Measurements from ENCODE around the gene PHEX. TPM values are rescaled to one million over a fixed set of nuclear protein-coding genes. Genes with fewer than 3 reads are reported as not detected.

PHEX gene
- polyA plus RNA-seq, 1 donor = 3.4 TPM

DNA sequence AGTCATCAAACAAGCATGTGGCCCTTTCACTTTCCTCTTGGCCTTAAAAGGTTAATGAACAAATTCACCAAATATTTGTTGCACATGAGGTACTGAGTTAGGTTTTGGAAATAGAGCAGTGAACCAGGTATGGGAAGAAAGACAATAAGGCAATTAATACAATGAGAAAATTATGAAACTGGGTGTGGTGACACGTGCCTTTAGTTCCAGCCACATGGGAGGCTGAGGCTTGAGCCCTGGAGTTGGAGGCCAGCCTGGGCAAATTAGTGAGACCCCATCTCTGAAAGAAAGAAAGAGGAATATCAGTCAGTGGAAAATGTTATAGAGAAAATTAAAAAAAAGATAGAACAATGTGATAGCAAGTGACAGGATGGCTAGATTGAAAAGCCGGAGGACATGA lies 8.1 kb downstream of the PHEX start:
- no peak for DNase-seq (ENCODE audit: low read depth)

DNA sequence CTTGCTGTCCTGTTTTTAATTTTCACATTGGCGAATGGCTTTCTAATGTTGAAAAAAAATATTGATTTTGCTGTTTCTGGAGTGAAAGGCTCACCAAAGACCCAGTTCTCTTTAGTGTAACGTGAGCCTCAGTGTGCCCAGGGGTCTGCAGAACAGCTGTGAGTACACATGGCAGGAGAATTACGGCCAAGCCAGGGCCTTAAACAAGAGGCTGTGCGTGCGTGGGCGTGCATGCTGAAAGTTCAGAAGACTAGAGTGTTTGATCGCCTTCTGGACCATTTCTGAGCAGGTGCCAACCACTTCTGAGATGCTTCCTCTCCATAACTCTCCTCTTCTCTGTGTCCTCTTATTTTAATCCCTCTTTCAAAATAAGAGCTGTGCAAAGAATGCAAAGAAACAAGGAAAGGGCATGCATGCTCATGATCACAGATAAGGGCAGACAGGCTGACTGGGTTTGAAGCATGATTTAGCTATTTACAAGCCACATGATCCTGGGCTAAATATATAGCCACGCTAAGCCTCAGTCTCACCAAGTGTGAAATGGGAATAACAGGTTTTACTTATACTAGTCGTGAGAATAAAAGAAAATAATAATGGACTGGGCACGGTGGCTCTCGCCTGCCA lies 9.9 kb downstream of the PHEX start:
- DNase-seq (ENCODE audit: low read depth) = no peak

DNA sequence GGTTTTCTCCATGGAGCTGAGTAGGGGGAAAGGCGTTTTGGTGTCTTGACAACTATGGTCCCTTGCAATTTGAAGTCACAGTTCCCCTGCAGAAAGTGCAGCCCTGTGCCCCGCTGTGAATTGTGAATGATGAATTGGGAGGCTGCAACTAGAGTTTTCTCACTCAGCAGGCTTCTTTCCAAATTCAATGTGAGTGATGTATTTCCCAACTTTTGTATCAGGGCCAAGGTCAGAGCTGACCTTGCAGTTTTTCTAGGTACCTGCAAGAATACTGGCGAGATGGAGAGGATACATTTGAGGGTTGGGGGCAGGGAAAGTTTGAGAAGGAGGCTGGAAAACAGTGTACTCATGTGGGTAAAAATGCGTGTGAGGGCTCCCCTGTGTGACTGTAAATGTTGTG lies 11.7 kb downstream of the PHEX start:
- DNase-seq (ENCODE audit: low read depth) = no peak

DNA sequence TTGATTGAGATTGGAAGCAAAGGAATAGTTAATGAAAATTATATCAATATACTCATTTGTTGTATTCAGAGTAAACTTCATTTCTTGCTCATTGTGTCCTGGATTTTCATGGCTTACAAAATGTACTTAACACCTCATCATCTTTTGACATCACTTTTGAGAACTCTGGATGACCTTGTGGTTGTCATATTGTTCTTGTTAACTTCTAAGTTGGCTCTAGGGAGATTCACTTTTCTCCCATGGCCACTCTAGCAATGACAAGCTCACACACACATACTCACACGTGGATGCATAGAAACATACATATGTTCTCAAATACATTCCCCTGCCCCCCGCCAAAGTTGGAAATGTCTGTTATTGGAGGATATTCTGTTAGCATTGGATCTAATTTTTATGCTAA lies 15.3 kb downstream of the PHEX start:
- DNase-seq (ENCODE audit: low read depth) = peak; percentile 59

DNA sequence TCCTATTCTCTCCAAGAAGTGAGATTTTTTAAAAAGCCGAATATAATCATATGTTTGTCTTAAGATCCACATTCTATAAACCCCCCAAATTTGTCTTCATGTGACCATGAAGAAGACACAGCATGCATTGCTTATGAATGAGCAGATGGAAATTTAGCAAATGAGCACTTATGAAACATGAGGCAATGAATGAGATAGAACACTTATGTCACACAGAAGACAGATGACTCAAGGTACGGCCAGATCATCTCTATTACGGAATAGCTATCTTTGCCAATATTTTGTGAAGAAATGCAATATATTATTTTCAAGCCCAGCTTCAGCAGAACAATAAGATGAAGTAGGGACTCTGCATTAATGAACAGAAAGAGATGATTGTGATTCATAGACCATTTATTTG lies 21.4 kb downstream of the PHEX start:
- DNase-seq (ENCODE audit: low read depth) = no peak

DNA sequence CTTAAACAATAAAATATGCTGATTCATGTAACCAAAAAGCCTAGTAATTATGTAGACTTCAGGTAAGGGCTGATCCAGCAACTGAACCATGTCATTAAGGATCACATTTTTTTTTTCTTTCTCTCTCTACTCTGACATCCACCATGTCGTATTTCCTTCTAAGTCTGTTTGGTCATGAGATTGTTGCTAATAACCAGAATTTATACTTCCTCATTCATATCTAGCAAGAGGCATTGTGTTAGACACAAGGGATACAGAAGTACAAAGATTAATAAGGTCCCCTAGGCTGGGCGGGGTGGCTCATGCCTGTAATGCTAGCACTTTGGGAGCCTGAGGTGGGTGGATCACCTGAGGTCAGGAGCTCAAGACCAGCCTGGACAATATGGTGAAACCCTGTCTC lies 24.1 kb downstream of the PHEX start:
- no peak for DNase-seq (ENCODE audit: low read depth)

DNA sequence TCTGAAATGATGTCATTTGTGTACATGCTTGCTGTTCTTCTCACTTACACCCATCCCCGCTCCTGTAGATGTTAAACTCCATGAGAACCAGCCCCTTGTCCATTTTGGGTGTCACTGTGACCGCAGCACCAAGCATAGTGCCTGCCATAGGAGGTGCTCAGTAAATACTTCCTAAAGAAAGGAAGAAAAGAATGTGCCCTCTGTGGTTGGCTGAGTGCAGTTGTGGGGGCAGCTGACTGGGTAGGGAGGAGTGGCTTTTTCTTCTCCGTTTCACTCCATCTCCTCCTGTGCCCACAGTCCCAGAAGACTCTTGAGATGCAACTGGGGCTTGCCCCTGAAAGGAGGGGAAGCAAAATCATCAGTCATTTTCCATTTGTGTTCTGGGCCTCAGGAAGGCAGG lies 25.5 kb downstream of the PHEX start:
- DNase-seq (ENCODE audit: low read depth) = no peak

DNA sequence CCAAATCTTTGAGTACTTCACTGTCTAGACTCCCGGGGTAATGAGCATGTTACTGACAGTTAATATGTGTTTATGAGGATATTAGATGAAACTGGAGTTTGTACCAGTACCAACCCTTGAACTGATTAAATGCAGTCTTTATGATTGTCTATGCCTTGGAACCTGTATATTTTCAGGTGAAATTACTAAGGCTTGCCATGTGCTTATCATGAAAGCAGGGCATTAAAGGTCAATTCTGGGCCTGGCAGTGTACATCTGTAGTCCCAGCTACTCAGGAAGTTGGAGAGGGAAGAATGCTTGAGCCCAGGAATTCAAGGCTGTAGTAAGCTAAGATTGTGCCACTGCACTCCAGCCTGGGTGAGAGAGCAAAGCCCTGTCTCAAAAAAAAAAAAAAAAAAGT lies 27.6 kb downstream of the PHEX start:
- DNase-seq (ENCODE audit: low read depth) = no peak

DNA sequence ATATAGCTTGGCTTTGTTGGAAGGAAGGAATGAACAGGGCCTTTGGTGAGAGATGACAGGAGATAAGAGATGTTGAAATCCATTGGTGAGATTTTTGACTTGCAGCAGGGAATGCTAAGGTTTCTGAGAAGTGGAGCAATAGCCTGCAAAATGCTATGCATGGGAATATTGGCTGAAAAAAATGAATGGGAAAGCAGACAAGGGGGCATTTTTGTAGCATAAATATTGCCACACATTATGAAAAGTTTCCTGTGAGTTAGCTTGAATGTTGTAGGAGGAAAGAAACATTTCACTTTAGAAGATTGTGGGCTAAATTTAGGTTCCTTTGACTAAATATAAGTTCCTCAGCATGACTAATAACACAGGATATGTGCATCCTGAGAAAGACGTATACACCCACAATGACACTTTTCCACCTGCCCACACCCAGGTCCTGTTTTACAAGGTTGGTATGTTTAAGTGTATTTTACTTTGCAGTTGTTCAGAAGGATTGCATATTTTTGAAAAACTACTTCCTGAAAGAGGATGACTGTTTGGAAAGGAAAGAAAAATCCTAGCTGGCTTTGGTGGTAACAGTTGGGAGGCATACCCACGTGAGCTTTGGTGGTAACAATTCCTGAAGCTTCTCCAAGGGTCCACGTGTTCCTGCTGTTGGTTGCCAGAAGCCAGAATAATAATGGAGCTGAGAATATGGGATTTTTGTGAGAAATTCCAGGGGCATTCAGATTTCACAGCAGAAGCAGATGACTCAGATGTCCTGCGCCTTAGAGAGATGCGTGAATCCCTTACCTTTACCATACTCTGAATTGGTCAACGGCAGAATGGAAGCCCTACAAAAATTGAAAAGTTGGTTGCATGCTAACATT lies 28.5 kb downstream of the PHEX start:
- no peak for DNase-seq (ENCODE audit: low read depth)

DNA sequence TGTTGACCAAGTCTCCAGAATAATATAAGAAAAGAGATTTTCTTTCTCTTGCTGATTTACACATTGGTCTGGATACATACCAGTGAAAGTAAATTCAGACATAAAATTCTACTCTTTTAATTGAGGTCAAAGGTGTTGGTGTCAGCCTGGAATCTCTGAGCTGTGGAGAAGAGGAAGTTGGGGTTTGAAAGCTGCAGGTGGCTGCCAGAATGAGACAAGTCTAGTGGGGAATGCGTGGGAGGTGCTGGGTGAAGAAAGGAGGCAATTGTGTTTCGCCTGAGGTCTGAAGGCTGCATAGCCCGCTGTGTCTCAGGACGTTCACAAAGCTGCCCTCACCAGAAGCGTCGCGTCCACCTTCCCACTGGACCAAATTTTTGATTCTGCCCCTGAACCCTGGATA lies 31.2 kb downstream of the PHEX start:
- no peak for DNase-seq (ENCODE audit: low read depth)

DNA sequence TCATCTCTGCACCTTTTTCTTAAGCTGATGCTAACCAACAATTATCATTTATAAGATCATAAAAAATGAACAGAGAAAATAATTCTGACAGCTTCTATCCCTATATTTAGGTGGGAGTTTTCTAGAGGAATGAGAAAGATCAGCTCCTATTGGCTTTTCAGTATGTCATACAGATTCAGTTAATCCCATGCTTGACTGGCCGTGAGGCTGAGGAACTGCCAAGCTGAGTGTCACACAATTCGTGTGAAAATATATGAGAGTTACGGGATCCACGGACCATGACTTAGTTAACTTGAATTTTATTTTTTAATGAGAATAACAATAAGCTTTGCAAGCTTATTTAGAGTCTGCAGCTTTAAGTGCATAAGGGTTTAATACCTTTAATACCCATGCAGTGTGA lies 37.5 kb downstream of the PHEX start:
- DNase-seq (ENCODE audit: low read depth) = no peak

DNA sequence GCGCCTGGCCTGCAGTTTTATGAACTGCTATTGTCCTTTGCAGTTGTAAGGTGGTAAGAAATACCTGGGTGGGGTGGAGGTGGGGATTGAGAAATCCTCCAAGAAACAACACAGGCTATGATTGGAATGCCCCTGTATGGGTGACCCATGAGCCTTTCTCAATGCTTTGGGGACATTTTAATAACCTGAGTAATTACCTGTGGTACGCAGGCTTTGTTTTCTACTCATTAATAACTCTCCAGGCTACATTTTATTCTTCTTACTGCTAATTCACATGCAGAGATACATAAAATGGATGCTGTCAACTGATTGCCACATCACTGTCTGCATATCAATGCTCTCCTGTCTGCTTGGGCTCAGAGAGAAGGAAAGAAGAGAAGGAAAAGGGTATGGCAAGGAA lies 41.8 kb downstream of the PHEX start:
- DNase-seq (ENCODE audit: low read depth) = no peak

DNA sequence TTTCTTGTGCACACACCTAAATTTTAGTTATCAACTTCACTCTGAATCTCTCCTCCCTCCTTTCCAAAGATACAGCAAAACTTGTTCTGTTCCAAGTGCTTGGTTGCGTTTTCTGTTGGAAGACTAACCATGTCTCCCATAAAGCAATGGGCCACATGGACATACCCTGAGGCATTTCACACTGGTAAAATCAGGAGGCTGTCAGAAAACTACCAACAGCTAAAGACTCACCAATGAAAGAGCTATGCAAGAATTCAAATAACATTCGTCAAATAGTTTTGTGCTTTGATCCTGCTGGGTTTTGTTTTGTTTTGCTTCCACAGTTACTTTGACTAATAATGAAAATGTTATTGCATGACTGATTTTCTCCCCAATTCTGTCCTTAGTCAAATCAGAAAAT lies 46.0 kb downstream of the PHEX start:
- no peak for DNase-seq (ENCODE audit: low read depth)

DNA sequence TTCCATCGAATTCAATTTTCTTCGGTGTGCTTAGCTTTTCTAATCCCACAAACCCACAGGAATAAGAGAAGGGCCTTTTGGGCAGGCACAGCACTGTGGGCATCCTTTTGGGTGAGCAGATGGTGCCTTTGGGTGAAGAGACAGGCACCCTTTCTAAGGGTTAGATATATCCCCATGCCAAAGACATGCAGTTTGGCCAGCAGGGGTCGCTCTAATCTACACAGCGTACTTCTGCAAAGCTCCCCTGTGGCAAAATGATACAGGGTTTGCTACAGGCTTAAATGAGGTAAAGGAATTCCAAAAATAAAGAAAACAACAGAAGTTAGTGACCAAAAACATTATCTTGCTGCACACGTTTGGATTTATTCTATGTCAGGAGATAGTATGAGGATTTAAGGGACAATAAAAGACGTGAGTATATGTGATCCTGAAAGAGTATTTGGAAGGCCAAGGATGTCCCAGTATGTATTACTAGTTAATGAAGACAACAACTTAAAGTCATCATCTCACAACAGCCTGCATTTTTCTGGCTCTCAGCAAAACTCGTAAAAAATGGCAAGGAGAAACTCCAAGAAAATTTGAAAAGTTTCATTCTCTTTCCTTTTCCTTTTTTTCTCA lies 49.5 kb downstream of the PHEX start:
- no peak for DNase-seq (ENCODE audit: low read depth)

DNA sequence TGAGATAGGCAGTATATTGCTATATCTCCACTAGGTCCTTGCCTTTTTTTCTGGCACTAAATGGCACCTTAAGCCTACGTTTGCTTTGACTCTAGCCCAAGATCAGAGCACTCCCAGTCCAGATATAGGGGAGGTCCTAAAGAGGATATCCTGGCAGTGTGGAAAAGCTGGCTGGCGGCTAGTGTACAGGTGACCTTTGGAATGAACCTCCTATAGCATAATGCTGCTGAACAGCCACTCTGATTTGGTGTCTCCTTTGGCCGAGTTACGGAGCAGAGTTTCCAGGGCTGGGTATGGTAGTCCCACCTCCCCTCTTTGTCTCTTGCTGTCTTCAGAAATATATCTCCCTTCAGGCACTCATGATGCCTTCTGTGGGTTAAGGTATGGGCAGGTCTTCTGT lies 53.9 kb downstream of the PHEX start:
- no peak for DNase-seq (ENCODE audit: low read depth)

DNA sequence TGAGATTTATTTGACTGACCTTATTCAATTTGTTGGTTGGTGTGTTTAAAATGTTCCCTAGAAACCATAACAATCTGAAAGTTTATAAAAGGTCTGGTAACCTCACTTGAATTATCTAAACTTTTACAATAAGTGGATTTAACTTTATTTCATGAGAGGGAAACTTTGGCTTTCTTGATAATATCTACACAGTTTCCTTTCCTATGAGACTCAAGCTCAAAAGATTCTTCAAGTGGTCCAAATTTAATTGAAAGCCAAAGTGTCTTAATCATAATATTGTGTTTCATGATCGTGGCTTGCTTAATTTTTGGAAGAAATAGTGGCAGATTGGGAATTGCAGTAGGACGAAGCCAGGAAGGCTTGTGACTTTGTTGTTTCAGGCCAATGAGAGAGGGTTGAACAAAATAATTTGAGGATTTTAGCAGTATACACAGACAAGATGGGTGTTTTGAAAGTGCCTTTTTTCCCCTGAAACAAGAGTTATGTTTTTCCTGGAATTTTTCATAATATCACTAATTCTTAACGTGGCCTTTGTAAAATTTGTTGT lies 55.0 kb downstream of the PHEX start:
- DNase-seq (ENCODE audit: low read depth) = no peak

DNA sequence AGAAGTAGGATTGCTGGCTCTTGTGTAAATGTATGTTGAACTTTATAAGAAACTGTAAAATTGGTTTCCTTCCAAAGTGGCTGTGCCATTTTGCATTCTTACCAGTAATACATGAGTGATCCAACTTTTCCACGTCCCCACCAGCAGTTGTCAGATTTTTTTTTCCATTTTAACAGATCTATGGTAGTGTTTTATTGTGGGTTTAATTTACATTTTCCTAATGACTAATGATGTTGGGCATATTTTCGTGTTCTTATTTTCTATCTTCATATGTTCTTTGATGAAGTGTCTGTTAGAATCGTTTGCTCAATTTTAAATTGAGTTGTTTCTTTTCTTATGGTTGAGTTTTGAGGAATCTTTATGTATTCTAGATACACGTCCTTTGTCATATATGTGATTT lies 56.2 kb downstream of the PHEX start:
- DNase-seq (ENCODE audit: low read depth) = no peak

DNA sequence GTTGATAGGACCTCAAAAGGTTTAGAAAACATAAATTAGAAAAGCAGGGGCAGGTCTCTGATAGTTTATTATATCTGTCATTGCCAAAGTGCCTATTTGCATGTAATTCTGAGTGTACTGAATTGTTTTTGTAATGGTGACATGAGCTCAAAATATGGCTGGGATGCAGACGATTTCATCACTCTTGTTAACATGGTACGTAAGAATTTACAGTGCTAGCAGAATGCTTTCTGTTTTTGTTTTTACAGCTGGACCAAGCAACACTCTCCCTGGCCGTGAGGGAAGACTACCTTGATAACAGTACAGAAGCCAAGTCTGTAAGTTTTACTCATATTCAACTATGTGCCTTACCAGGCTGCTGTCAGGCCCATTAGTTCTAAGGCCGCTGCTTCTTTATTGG lies 58.1 kb downstream of the PHEX start:
- no peak for DNase-seq (ENCODE audit: low read depth)

DNA sequence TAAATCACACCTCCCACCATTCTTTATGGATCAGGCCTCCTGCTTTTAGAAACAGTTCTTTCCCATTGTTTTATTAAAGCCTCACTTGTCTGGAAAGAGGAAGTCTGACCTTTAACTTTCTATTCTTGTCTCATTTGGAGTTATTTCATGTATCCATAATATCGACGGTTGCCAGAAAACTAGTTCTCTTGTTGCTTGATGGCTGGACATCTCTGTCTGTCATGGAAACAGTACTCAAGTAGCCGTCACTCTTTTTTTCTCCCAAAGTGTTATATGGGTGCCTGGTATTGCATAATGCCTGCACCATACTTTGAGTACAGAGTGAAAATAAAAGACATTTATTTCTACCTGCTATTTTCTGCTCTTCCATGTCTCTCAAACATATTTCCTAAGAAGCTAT lies 61.4 kb downstream of the PHEX start:
- DNase-seq (ENCODE audit: low read depth) = no peak

DNA sequence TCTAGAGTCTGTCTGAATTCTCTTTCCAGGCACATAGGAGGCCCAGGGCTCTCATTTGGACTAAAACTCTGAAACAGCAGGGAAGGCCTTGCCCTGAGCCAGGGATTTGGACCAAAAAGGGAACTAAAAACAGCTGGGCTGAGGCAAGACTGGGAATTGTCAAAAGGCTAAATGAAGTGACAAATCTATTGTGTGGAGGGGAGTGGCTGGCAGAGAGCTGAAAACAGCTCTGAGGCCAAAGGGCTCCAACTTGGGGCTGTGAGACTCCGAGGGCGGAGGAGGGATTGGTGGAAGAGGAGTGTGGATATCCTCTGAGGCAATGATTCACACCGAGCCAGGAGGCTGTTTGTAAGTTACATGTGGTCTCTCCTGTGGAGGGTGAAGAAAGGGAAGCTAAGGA lies 63.2 kb downstream of the PHEX start:
- DNase-seq (ENCODE audit: low read depth) = no peak

DNA sequence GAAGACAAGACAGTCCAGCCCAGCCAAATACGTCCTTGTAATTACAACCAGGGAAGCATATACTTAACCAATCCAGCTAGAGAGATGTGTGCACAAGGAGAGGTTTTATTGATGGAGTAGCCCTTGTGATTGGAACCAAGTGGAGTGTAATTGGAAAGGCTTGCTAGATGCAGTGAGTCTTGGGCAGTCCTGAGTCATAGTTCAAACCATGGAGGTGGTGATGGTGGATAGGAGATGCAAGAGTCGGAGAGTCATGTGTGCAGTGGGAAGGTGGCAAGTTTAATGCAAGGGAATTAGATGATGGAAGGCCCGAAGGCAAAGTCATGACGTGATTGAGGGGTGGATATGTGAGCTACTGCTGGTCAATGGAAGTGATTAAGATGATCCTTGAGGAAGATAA lies 63.7 kb downstream of the PHEX start:
- DNase-seq (ENCODE audit: low read depth) = no peak

DNA sequence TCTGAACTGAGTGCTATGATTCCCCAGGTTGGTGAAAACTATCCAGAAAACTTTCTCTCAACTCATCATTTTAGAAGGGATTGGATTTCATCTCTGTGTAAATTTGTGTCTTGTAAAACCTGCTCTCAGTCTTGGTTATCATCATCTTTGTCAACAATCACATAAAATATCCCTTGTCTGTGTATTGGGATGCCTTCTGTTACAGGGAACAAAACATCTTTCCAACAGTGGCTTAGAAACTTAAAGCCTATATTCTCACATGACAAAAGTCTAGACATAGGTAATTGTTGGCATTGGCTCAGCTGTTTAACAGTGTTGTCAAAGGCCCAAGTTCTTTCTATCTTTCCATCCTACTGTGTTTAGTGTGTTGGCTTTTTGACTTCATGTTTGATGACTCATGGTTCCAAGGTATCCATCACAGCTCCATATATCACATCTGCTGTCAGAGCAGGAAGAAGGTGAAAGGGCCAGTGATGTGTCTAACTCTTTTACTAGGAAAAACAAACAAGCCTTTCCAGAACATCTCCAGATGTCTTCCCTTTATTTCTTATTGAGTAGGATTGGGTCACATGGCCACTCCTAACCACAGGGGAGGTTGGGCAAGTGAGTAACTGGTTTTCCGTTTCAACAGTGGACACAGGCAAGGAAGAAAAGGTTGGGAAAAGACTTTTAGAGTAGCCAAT lies 65.0 kb downstream of the PHEX start:
- DNase-seq (ENCODE audit: low read depth) = no peak

Data from forelimb muscle (tissue), 1 donor.